Measurements from ENCODE around the gene PYM1. TPM values are rescaled to one million over a fixed set of nuclear protein-coding genes. Genes with fewer than 3 reads are reported as not detected.

The PYM1 gene
- total RNA-seq, 1 experiment from 2014 or later = 58.9 TPM

- H4K91ac ChIP-seq (ENCODE audit: insufficient read length, low read depth, low read length) = no peak overlapping the region
- H3K4me2 ChIP-seq (ENCODE audit: insufficient read depth, insufficient read length, low read length) = no peak overlapping the region
- no peaks in the 10 kb centered on the region for H3K23me2 ChIP-seq (ENCODE audit: insufficient read length, low read depth, low read length, poor library complexity, severe bottlenecking)
- no peak for TF ChIP-seq CTCF (conservative IDR thresholded peaks at IDR 0.05)
- H3K56ac ChIP-seq (ENCODE audit: insufficient read length, low read depth, low read length) = no peak overlapping the region
- H2BK20ac ChIP-seq (ENCODE audit: low read depth, low read length, poor library complexity, severe bottlenecking) = no peak overlapping the region
- H3K23ac ChIP-seq (ENCODE audit: insufficient read length, low read depth, low read length) = no peak overlapping the region
- no peaks in the 10 kb centered on the region for H3K9me3 Mint-ChIP-seq
- H3K4me1 ChIP-seq (ENCODE audit: insufficient read depth, low read length) = no peaks in the 10 kb centered on the region; the same call in 1 of the 2 replicates
- peaks cover 6% of the 10 kb centered on the region for H3K27me3 Mint-ChIP-seq (ENCODE audit: low read depth)
- H3K4ac ChIP-seq (ENCODE audit: low read depth, low read length) = no peak overlapping the region
- no peak overlapping the region for H2BK12ac ChIP-seq (ENCODE audit: insufficient read length, low read depth, low read length)
- no peaks in the 10 kb centered on the region for H3K27me3 ChIP-seq (ENCODE audit: insufficient read depth, low read length)
- H3K79me1 ChIP-seq (ENCODE audit: insufficient read depth, low read depth, low read length, poor library complexity, severe bottlenecking) = no peaks in the 10 kb centered on the region
- H3K9me3 ChIP-seq (ENCODE audit: control insufficient read depth, low read depth, low read length) = no peaks in the 10 kb centered on the region
- no peaks in the 10 kb centered on the region for H4K20me1 ChIP-seq (ENCODE audit: control insufficient read depth, insufficient read depth, insufficient read length)
- H3K4me1 Mint-ChIP-seq = peaks cover 10 to 18% of the 10 kb centered on the region in 2 experiments
- DNase-seq = no peak
- no CpG with 5 or more reads among the region's 8 CpGs for WGBS (ENCODE audit: extremely low coverage, insufficient read length, low lambda C conversion rate)
- H2BK120ac ChIP-seq (ENCODE audit: low read depth, low read length, poor library complexity, severe bottlenecking) = no peak overlapping the region
- H2AFZ ChIP-seq (ENCODE audit: low read length) = no peak overlapping the region
- no peak overlapping the region for H3K14ac ChIP-seq (ENCODE audit: insufficient read depth, low read length)
- H3T11ph ChIP-seq (ENCODE audit: low read length) = no peak overlapping the region
- no peak overlapping the region for H2AK5ac ChIP-seq (ENCODE audit: insufficient read length, low read length)
- no peaks in the 10 kb centered on the region for H3K79me2 ChIP-seq (ENCODE audit: insufficient read depth, low read length)
- no peak overlapping the region for H2BK15ac ChIP-seq (ENCODE audit: low read depth, low read length)
- no peak overlapping the region for H3K27ac Mint-ChIP-seq
- H3K18ac ChIP-seq (ENCODE audit: insufficient read length, low read depth, low read length) = no peak overlapping the region
- H4K5ac ChIP-seq (ENCODE audit: insufficient read length, low read depth, low read length) = no peak overlapping the region
- no peak overlapping the region for H2BK5ac ChIP-seq (ENCODE audit: insufficient read length, low read length)
- no peak overlapping the region for H3K9ac ChIP-seq (ENCODE audit: extremely low read depth, insufficient read length, low read length)
- no peak overlapping the region for H3K27ac ChIP-seq (ENCODE audit: insufficient read length, low read depth, low read length)
- H3K36me3 Mint-ChIP-seq (ENCODE audit: insufficient read depth in 1 of 3, low read depth in 3 of 3) = peaks cover 0 to 4% (median 0%) of the 10 kb centered on the region in 3 experiments; a peak in 3 of 7 replicates
- H3K4me3 Mint-ChIP-seq = no peak overlapping the region
- H4K8ac ChIP-seq (replicated peaks; ENCODE audit: insufficient read length, low read depth, low read length) = no peak overlapping the region
Observed at GRCh38 chr12:55938826-55939501, 11.3 kb upstream of the PYM1 start.
